CD4-positive, alpha-beta T cell (primary cell): ENCODE results near the gene HIPK2. TPM values are rescaled to one million over a fixed set of nuclear protein-coding genes. Genes with fewer than 3 reads are reported as not detected.

ENCODE experiments used
- ATAC-seq: fragments of 200-7000 bp; cut with Tn5 transposase; one replicate; pipeline ENCODE4 v1.10.0; 2022; ENCODE audit warnings: mild to moderate bottlenecking; ENCODE audit not compliant: poor library complexity
- CTCF ChIA-PET: fragments of 350-600 bp; sonication (Branson Sonifier 250); formaldehyde crosslinking; loops from one replicate; lab custom pipeline; 2021; ENCODE audit warnings: antibody characterized with exemption, inconsistent platforms; lab: Charles Lee
- POLR2A ChIA-PET: fragments of 350-600 bp; sonication (Branson Sonifier 250); formaldehyde crosslinking; loops from one replicate; lab custom pipeline; 2021; ENCODE audit warnings: antibody characterized with exemption, inconsistent platforms; lab: Charles Lee
- DNase-seq, 14 experiments: peaks; one replicate each; pipeline ENCODE4 v3.0.0-alpha.2; 2013 to 2020; ENCODE audit warnings: mixed read lengths in 2 of 14
- H3K27ac ChIP-seq, 2 donors: one replicate each; pipeline versions ENCODE4 v1.5.1 to v1.7.0; 2013; ENCODE audit warnings: low read length in 2 of 2, low read depth in 1 of 2, mild to moderate bottlenecking in 1 of 2
- H3K27me3 ChIP-seq, 2 experiments: 1 replicate in 1 of 2; 2 replicates in 1 of 2; pipeline versions ENCODE4 v1.6.1 to v1.7.0; 2013; ENCODE audit warnings: low read length in 2 of 2, control low read depth in 1 of 2, mild to moderate bottlenecking in 1 of 2, moderate library complexity in 1 of 2; ENCODE audit not compliant: insufficient read depth in 2 of 2, control insufficient read depth in 1 of 2
- H3K36me3 ChIP-seq: one replicate; pipeline ENCODE4 v1.6.1; 2013; ENCODE audit warnings: low read length, control low read depth; ENCODE audit not compliant: insufficient read depth
- H3K4me1 ChIP-seq: one replicate; pipeline ENCODE4 v1.6.1; 2013; ENCODE audit warnings: low read length, control low read depth; ENCODE audit not compliant: insufficient read depth
- H3K4me3 ChIP-seq: one replicate; pipeline ENCODE4 v1.5.1; 2013; ENCODE audit warnings: mild to moderate bottlenecking, low read length, moderate library complexity
- H3K9me3 ChIP-seq, 2 experiments: 1 replicate in 1 of 2; 2 replicates in 1 of 2; pipeline versions ENCODE4 v1.6.1 to v1.7.0; 2013; ENCODE audit warnings: low read length in 2 of 2, mild to moderate bottlenecking in 2 of 2, control low read depth in 1 of 2, moderate library complexity in 1 of 2; ENCODE audit not compliant: control insufficient read depth in 1 of 2, insufficient read depth in 1 of 2
- H3K27ac Mint-ChIP-seq: one replicate; pipeline ENCODE4 v1.8.0; 2020; ENCODE audit warnings: mixed read lengths
- H3K27me3 Mint-ChIP-seq: one replicate; pipeline ENCODE4 v1.8.0; 2021; ENCODE audit warnings: mixed read lengths
- H3K36me3 Mint-ChIP-seq: one replicate; pipeline ENCODE4 v1.8.0; 2021; ENCODE audit warnings: low read depth, mixed read lengths
- H3K4me1 Mint-ChIP-seq: one replicate; pipeline ENCODE4 v1.8.0; 2021; ENCODE audit warnings: low read depth, mixed read lengths
- H3K4me3 Mint-ChIP-seq: one replicate; pipeline ENCODE4 v1.8.0; 2020; ENCODE audit warnings: mild to moderate bottlenecking, mixed read lengths
- H3K9me3 Mint-ChIP-seq: one replicate; pipeline ENCODE4 v1.8.0; 2020; ENCODE audit warnings: mixed read lengths
- CTCF ChIP-seq: fragments of 200-600 bp; IDR thresholded peaks from one replicate; pipeline ENCODE4 v1.8.0; 2022; ENCODE audit warnings: antibody characterized with exemption, mild to moderate bottlenecking
- intact Hi-C, 2 experiments: fragments of 100-400 bp; cut with DNase I in 1 of 2; cut with micrococcal nuclease in 1 of 2; formaldehyde crosslinking; loops; one replicate each; pipeline versions ENCODE4 v1.15.1 to v1.9.0; 2023 to 2025; cut with DNase I, micrococcal nuclease
- total RNA-seq, 174 experiments: library from RNA in 2 of 174; stranded (reverse) in 2 of 174; gene quantifications; one replicate each; pipeline ENCODE4 v1.2.3 and lab custom pipeline; 2021 to 2026

Gene HIPK2
- total RNA-seq, 2 experiments from 2014 or later = 36.5 to 37.0 TPM

- H3K27ac Mint-ChIP-seq = peak overlapping the region; percentile 46
- H3K4me3 ChIP-seq = no peak overlapping the region
- peaks cover 68% of the 10 kb centered on the region for H3K4me1 Mint-ChIP-seq
- DNase-seq (no peak), ATAC-seq (no peak)
- H3K4me3 Mint-ChIP-seq = no peak overlapping the region
- no peaks in the 10 kb centered on the region for H3K9me3 Mint-ChIP-seq
- H3K36me3 ChIP-seq = no peaks in the 10 kb centered on the region
- no peak for TF ChIP-seq CTCF
- H3K4me1 ChIP-seq = peaks cover 43% of the 10 kb centered on the region
- H3K9me3 ChIP-seq = no peaks in the 10 kb centered on the region
- intact Hi-C loops = loop anchor here in 1 of 2 experiments (5.0 kb wide), 1 partner anchor 80 kb away; no protein-coding TSS in a partner anchor
- no peaks in the 10 kb centered on the region for H3K27me3 ChIP-seq
- no peak overlapping the region for H3K27ac ChIP-seq
- POLR2A ChIA-PET = no interaction called here
- no peaks in the 10 kb centered on the region for H3K27me3 Mint-ChIP-seq
- CTCF ChIA-PET = no interaction called here
- H3K36me3 Mint-ChIP-seq = peaks cover 16% of the 10 kb centered on the region
Observed at GRCh38 chr7:139727151-139727705, 50.6 kb downstream of the HIPK2 start.

- ChIA-PET POLR2A (interaction anchor here (2.4 kb wide), 1 partner anchor 11 kb away, joined by 8 read pairs; no protein-coding TSS in a partner anchor), CTCF (no interaction called here)
- DNase-seq (peak in 2 of 14 experiments; percentile 33 to 37), ATAC-seq (no peak)
- intact Hi-C loops = loop anchor here in 1 of 2 experiments (5.0 kb wide), 1 partner anchor 79 kb away; no protein-coding TSS in a partner anchor
- Histone ChIP-seq H3K36me3 (no peaks in the 10 kb centered on the region), H3K4me1 (peaks cover 35% of the 10 kb centered on the region), H3K9me3 (no peaks in the 10 kb centered on the region), H3K27me3 (no peaks in the 10 kb centered on the region), H3K4me3 (no peak overlapping the region), H3K27ac (no peak overlapping the region)
- Mint-ChIP-seq H3K4me1 (peaks cover 60% of the 10 kb centered on the region), H3K4me3 (no peak overlapping the region), H3K36me3 (peaks cover 16% of the 10 kb centered on the region), H3K27ac (peak overlapping the region; percentile 46), H3K27me3 (no peaks in the 10 kb centered on the region), H3K9me3 (no peaks in the 10 kb centered on the region)
- TF ChIP-seq CTCF = no peak
Observed at GRCh38 chr7:139726485-139726869, 51.3 kb downstream of the HIPK2 start.

GRCh38 chr7:139725858-139726484 is 51.8 kb downstream of the HIPK2 start:
- Histone ChIP-seq H3K4me3 (no peak overlapping the region), H3K9me3 (no peaks in the 10 kb centered on the region), H3K4me1 (peaks cover 31% of the 10 kb centered on the region), H3K27ac (no peak overlapping the region), H3K27me3 (no peaks in the 10 kb centered on the region), H3K36me3 (no peaks in the 10 kb centered on the region)
- Mint-ChIP-seq H3K9me3 (no peaks in the 10 kb centered on the region), H3K27me3 (no peaks in the 10 kb centered on the region), H3K4me1 (peaks cover 55% of the 10 kb centered on the region), H3K4me3 (no peak overlapping the region), H3K27ac (peak overlapping the region; percentile 46), H3K36me3 (peaks cover 16% of the 10 kb centered on the region)
- intact Hi-C loops = loop anchor here in 1 of 2 experiments (5.0 kb wide), 1 partner anchor 79 kb away; no protein-coding TSS in a partner anchor
- DNase-seq (peak in 2 of 14 experiments; percentile 22 to 30), ATAC-seq (no peak)
- POLR2A ChIA-PET = interaction anchor here (2.4 kb wide), 1 partner anchor 11 kb away, joined by 8 read pairs; no protein-coding TSS in a partner anchor
- TF ChIP-seq CTCF = no peak
- CTCF ChIA-PET = no interaction called here
